Heart left ventricle (tissue), 13 donors: ENCODE measurements around the gene MKLN1.

Source experiments
- POLR2A ChIP-seq, 2 donors: fragments of 450-650 bp; IDR thresholded peaks; one replicate each; pipeline ENCODE4 v1.6.1; 2017; ENCODE audit warnings: antibody characterized with exemption in 2 of 2, mild to moderate bottlenecking in 2 of 2, moderate library complexity in 2 of 2
- TF ChIP-seq, protein P1 (sequence below), 12 donors: fragments of 200-600 bp; sonication (generic) in 4 of 12; IDR thresholded peaks; one replicate each; pipeline versions ENCODE4 v1.5.0 to v1.8.0; 2018 to 2022; ENCODE audit warnings: antibody characterized with exemption in 12 of 12, mild to moderate bottlenecking in 5 of 12
- donor health status: ischemic (EF 13 %, LVEDD 7.1; RV severe dilation, severe dysfunction).
- donor health status: DM: no; HTN: yes; CAD: no.
- donor health status: DM: no; HTN: no; CAD: no.
- donor health status: ischemic (EF 25% LVEDD 6.9; RV normal size, moderate dysfunction).
- donor health status: ischemic (EF 25% LVEDD 5.7; RV mildly dilated, moderate dysfunction).
- donor health status: ischemic (EF 35%, LVEDD 5.7; RV mildly dilated, moderate dysfunction).
- donor health status: nonischemic (EF 11% LVEDD 7.7; RV severe dilation, severe dysfunction).
- donor health status: DM: yes; HTN: yes; CAD: no.
- donor health status: PGD.
- donor health status: ischemic (EF 29% LVEDD 5.4; RV normal size, mild dysfunction).
- donor health status: nonischemic (EF 23%, LVEDD 6.1; RV moderate dilation, normal function).

DNA sequence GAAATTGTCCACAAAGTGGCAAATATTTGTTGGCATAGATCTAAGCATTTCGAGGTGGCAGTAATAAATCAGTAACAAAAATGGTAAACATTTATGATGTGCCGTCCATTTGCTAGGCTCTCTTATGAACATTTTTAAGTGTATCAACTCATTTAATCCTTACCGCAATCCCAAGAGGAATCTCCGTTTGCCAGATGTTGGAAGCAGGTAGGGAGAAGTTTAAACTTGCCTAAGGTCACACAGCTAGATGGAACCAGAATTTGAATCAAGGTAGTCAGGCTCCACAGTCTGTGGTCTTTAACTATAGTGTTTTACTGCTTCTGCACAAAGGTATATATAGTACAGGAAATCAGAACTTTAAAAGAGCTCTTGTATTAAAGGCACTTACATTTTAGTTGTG lies 2.6 kb downstream of the MKLN1 start:
- TF ChIP-seq, protein P1, sequence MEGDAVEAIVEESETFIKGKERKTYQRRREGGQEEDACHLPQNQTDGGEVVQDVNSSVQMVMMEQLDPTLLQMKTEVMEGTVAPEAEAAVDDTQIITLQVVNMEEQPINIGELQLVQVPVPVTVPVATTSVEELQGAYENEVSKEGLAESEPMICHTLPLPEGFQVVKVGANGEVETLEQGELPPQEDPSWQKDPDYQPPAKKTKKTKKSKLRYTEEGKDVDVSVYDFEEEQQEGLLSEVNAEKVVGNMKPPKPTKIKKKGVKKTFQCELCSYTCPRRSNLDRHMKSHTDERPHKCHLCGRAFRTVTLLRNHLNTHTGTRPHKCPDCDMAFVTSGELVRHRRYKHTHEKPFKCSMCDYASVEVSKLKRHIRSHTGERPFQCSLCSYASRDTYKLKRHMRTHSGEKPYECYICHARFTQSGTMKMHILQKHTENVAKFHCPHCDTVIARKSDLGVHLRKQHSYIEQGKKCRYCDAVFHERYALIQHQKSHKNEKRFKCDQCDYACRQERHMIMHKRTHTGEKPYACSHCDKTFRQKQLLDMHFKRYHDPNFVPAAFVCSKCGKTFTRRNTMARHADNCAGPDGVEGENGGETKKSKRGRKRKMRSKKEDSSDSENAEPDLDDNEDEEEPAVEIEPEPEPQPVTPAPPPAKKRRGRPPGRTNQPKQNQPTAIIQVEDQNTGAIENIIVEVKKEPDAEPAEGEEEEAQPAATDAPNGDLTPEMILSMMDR (IDR thresholded peaks at IDR 0.05): no peak
- no peak for TF ChIP-seq POLR2A (IDR thresholded peaks at IDR 0.05)
